ENCODE measurements around the gene ITGA1. TPM values are rescaled to one million over a fixed set of nuclear protein-coding genes. Genes with fewer than 3 reads are reported as not detected.
A peak's percentile ranks its signal among the peaks of the same experiment; 100 is the strongest.

The ITGA1 gene
- total RNA-seq, 1 experiment from 2014 or later: 1.6 TPM

DNA sequence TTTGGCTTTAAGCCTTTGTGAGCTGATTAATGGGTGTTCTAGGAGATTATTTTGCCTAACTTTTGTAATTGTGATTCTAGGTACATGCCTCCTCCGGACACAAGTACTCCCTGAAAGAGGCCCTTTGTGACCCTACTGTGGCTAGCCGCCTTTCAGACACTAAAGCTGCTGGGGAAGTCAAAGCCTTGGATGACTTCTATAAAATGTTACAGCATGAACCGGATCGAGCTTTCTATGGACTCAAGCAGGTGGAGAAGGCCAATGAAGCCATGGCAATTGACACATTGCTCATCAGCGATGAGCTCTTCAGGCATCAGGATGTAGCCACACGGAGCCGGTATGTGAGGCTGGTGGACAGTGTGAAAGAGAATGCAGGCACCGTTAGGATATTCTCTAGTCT lies 13.6 kb downstream of the ITGA1 start:
- no peak for ATAC-seq
- CTCF ChIA-PET: no interaction called here
- intact Hi-C loops (cut with micrococcal nuclease; ENCODE audit: unreplicated experiment) (no loop called here), in situ Hi-C loops (cut with HindIII; ENCODE audit: low pct_unique_long_range_greater_than_20kb, low sequenced_read_pairs) (no loop called here)
- no peaks in the 10 kb centered on the region for H3K27me3 ChIP-seq (ENCODE audit: control insufficient read depth, insufficient read depth, low read length)
- H3K4me3 ChIP-seq (ENCODE audit: low read depth in 2 of 2, low read length in 2 of 2): peak overlapping the region; percentile 73 to 94
- TF ChIP-seq, protein P1, sequence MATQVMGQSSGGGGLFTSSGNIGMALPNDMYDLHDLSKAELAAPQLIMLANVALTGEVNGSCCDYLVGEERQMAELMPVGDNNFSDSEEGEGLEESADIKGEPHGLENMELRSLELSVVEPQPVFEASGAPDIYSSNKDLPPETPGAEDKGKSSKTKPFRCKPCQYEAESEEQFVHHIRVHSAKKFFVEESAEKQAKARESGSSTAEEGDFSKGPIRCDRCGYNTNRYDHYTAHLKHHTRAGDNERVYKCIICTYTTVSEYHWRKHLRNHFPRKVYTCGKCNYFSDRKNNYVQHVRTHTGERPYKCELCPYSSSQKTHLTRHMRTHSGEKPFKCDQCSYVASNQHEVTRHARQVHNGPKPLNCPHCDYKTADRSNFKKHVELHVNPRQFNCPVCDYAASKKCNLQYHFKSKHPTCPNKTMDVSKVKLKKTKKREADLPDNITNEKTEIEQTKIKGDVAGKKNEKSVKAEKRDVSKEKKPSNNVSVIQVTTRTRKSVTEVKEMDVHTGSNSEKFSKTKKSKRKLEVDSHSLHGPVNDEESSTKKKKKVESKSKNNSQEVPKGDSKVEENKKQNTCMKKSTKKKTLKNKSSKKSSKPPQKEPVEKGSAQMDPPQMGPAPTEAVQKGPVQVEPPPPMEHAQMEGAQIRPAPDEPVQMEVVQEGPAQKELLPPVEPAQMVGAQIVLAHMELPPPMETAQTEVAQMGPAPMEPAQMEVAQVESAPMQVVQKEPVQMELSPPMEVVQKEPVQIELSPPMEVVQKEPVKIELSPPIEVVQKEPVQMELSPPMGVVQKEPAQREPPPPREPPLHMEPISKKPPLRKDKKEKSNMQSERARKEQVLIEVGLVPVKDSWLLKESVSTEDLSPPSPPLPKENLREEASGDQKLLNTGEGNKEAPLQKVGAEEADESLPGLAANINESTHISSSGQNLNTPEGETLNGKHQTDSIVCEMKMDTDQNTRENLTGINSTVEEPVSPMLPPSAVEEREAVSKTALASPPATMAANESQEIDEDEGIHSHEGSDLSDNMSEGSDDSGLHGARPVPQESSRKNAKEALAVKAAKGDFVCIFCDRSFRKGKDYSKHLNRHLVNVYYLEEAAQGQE (IDR thresholded peaks at IDR 0.05; ENCODE audit: insufficient read depth in 1 of 2, low read depth in 2 of 2, low read length in 1 of 2): no peak
- TF ChIP-seq, protein P2, sequence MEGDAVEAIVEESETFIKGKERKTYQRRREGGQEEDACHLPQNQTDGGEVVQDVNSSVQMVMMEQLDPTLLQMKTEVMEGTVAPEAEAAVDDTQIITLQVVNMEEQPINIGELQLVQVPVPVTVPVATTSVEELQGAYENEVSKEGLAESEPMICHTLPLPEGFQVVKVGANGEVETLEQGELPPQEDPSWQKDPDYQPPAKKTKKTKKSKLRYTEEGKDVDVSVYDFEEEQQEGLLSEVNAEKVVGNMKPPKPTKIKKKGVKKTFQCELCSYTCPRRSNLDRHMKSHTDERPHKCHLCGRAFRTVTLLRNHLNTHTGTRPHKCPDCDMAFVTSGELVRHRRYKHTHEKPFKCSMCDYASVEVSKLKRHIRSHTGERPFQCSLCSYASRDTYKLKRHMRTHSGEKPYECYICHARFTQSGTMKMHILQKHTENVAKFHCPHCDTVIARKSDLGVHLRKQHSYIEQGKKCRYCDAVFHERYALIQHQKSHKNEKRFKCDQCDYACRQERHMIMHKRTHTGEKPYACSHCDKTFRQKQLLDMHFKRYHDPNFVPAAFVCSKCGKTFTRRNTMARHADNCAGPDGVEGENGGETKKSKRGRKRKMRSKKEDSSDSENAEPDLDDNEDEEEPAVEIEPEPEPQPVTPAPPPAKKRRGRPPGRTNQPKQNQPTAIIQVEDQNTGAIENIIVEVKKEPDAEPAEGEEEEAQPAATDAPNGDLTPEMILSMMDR (IDR thresholded peaks at IDR 0.05): no peak
- no peak for TF ChIP-seq TCF7L2 (IDR thresholded peaks at IDR 0.05; ENCODE audit: low read depth, low read length)
- TF ChIP-seq SIN3A (IDR thresholded peaks at IDR 0.05; ENCODE audit: borderline replicate concordance, insufficient read depth, low read depth, low read length): no peak
- no peak for TF ChIP-seq POLR2AphosphoS5 (IDR thresholded peaks at IDR 0.05; ENCODE audit: low read depth, low read length)
- H3K4me1 ChIP-seq (ENCODE audit: control insufficient read depth, insufficient read depth, low read length): peaks cover 28% of the 10 kb centered on the region
- POLR2A ChIA-PET: no interaction called here
- no peaks in the 10 kb centered on the region for H3K9me3 ChIP-seq (ENCODE audit: control insufficient read depth, insufficient read depth, low read depth, low read length)
- H3K36me3 ChIP-seq (ENCODE audit: control insufficient read depth, insufficient read depth, low read length): peaks cover 23% of the 10 kb centered on the region
- TSS peak; percentile 81 for BruUV-seq (replicated peaks)
- H3K27ac ChIP-seq (ENCODE audit: low read length): peak overlapping the region; percentile 86
- no peak for DNase-seq (ENCODE audit: low read depth, low spot score)

DNA sequence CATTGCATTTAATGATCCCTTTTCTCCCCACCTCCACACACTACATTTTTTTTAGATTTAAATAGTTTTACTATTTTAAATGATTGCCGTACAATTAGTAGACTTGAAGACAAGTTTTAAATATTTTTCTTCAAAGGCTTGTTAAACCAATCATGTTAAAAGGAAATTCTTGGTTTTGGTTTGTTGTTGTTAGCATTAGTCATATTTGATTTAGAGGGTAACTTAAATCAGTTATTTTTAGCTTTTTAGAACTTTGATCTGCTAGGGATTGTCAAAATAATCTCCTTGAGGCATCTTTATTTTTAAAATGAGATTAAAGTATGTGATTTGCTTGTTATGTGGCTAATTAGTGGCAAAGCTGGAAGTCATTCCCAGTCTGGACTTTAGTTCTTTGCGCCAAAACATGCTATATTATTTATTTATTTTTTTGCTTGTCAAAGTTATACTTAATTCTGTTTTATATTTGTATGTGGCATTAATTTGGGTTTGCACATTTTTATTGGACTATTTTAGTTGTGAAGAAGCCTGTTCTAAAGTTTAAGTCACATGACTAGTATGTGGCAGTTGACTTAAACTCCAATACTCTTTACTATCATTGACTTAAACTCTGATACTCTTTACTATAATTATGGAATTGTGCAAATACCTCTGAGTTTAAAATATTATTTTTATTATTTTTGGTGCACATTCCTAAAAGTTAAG lies 14.7 kb downstream of the ITGA1 start:
- Histone ChIP-seq H3K9me3 (ENCODE audit: control insufficient read depth, insufficient read depth, low read depth, low read length) (no peaks in the 10 kb centered on the region), H3K27ac (ENCODE audit: low read length) (peak overlapping the region; percentile 57; the same call in 1 of the 2 replicates), H3K36me3 (ENCODE audit: control insufficient read depth, insufficient read depth, low read length) (peaks cover 23% of the 10 kb centered on the region), H3K27me3 (ENCODE audit: control insufficient read depth, insufficient read depth, low read length) (no peaks in the 10 kb centered on the region), H3K4me1 (ENCODE audit: control insufficient read depth, insufficient read depth, low read length) (peaks cover 28% of the 10 kb centered on the region), H3K4me3 (ENCODE audit: low read depth in 2 of 2, low read length in 2 of 2) (peak overlapping the region; percentile 73 to 94)
- BruUV-seq (replicated peaks): no TSS peak
- DNase-seq (ENCODE audit: low read depth, low spot score): no peak
- in situ Hi-C loops (cut with HindIII; ENCODE audit: low pct_unique_long_range_greater_than_20kb, low sequenced_read_pairs) (no loop called here), intact Hi-C loops (cut with micrococcal nuclease; ENCODE audit: unreplicated experiment) (no loop called here)
- POLR2A ChIA-PET: no interaction called here
- TF ChIP-seq, protein P2 (IDR thresholded peaks at IDR 0.05): no peak
- TF ChIP-seq POLR2AphosphoS5 (IDR thresholded peaks at IDR 0.05; ENCODE audit: low read depth, low read length): no peak
- no peak for TF ChIP-seq TCF7L2 (IDR thresholded peaks at IDR 0.05; ENCODE audit: low read depth, low read length)
- no peak for TF ChIP-seq SIN3A (IDR thresholded peaks at IDR 0.05; ENCODE audit: borderline replicate concordance, insufficient read depth, low read depth, low read length)
- CTCF ChIA-PET: no interaction called here
- no peak for ATAC-seq

Data from Panc1 (cell line).